SK-N-MC (cell line): ENCODE results near the gene ERLIN1.

Experiments used
- EZH2 ChIP-seq: fragments of 200-600 bp; sonication (generic); IDR thresholded peaks from one replicate; pipeline ENCODE4 v1.6.1; 2017; ENCODE audit warnings: antibody characterized with exemption
- POLR2AphosphoS5 ChIP-seq: IDR thresholded peaks from 2 replicates; pipeline ENCODE4 v1.6.1; 2012; ENCODE audit warnings: mild to moderate bottlenecking, low read depth, low read length, borderline replicate concordance

GRCh38 chr10:100151723-100152300 is 34.0 kb downstream of the ERLIN1 start:
- no peak for TF ChIP-seq POLR2AphosphoS5
- TF ChIP-seq EZH2: no peak
